HCT116 (cell line): ENCODE data around the gene SYNGR1.

Experiments
- EGR1 ChIP-seq: IDR thresholded peaks from 2 replicates; pipeline ENCODE4 v1.6.1; 2012; ENCODE audit warnings: low read depth
- EZH2 ChIP-seq: fragments of 200-600 bp; sonication (generic); IDR thresholded peaks from 2 replicates; pipeline ENCODE4 v1.6.1; 2017; ENCODE audit warnings: antibody characterized with exemption, mixed run types
- FOSL1 ChIP-seq: IDR thresholded peaks from 2 replicates; pipeline ENCODE4 v1.6.1; 2012; ENCODE audit warnings: low read depth
- POLR2A ChIP-seq: IDR thresholded peaks from 2 replicates; pipeline ENCODE4 v1.7.0; 2011; ENCODE audit warnings: borderline replicate concordance; ENCODE audit not compliant: insufficient read depth, insufficient read length; ENCODE audit errors: extremely low read depth
- RAD21 ChIP-seq: IDR thresholded peaks from 2 replicates; pipeline ENCODE4 v1.6.1; 2012; ENCODE audit warnings: low read depth, mild to moderate bottlenecking
- YY1 ChIP-seq: IDR thresholded peaks from 2 replicates; pipeline ENCODE4 v1.6.1; 2011; ENCODE audit warnings: low read length, low read depth, moderate library complexity, mild to moderate bottlenecking; ENCODE audit not compliant: insufficient replicate concordance; ENCODE audit errors: extremely low read depth
- ZFX ChIP-seq: fragments of 450-650 bp; IDR thresholded peaks from 2 replicates; pipeline ENCODE4 v1.6.1; 2017
- ZNF274 ChIP-seq: fragments of 200-500 bp; sonication (Bioruptor generic); IDR thresholded peaks from 2 replicates; pipeline ENCODE4 v1.6.1; 2014; ENCODE audit warnings: mild to moderate bottlenecking, low read depth, low read length, inconsistent platforms
- TF ChIP-seq, protein P1 (sequence below), 3 experiments: fragments of 200-600 bp in 1 of 3; sonication (generic) in 1 of 3; IDR thresholded peaks in 2 of 3; conservative IDR thresholded peaks in 1 of 3; 2 replicates each; pipeline ENCODE4 v1.5.1; 2012 to 2017; ENCODE audit warnings: low read depth in 2 of 3, low read length in 2 of 3, antibody characterized with exemption in 1 of 3, borderline replicate concordance in 1 of 3, control low read depth in 1 of 3, mild to moderate bottlenecking in 1 of 3, mixed read lengths in 1 of 3, mixed run types in 1 of 3, moderate library complexity in 1 of 3; ENCODE audit not compliant: insufficient read depth in 1 of 3
- TF ChIP-seq, protein P2 (sequence below): IDR thresholded peaks from 2 replicates; pipeline ENCODE4 v1.6.1; 2012; ENCODE audit warnings: low read depth
- TF ChIP-seq, protein P3 (sequence below): IDR thresholded peaks from 2 replicates; pipeline ENCODE4 v1.6.1; 2011; ENCODE audit warnings: mild to moderate bottlenecking, low read length, moderate library complexity; ENCODE audit not compliant: insufficient replicate concordance; ENCODE audit errors: extremely low read depth
- TF ChIP-seq, protein P4 (sequence below): IDR thresholded peaks from 2 replicates; pipeline ENCODE4 v1.6.1; 2012

DNA sequence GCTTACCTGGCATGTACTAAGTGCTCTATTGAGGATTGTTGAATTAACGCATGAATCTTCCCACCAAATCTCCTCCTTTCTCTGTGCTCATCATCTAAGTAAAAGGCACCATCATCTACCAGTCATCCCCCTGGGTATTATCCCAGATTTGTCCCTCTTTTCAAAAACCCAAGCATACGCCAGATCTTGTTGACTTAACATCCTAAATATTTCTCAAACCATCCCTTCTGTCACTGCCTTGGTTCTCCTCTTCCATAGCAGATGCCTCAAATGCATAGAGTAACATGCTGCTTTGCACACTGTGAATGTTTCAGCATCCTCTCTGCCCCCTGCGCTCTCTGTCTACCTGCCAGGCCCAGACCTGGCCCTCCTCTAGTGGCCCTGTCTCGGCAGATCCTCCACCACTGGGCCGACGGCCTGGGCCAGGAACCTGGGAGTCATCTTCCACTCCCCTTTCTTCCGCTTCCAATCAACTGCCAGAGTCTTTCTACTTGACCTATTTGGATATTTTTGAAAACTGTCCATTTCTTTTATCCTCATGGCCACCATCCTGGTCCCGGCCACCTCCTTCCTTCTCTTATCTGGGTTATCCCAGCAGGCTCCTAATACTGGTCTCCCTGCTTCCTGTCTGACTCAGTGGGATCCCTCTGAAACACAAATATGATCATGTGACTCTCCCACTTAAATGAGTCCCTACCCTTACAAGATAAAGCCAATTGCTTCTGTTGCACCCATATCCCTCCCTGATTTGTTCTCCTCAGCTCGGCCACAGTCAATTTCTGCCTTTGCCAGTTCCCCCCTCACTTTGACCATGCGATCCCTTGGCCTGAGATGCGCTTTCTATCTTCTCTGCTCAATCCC lies 46.4 kb downstream of the SYNGR1 start:
- TF ChIP-seq, protein P1, sequence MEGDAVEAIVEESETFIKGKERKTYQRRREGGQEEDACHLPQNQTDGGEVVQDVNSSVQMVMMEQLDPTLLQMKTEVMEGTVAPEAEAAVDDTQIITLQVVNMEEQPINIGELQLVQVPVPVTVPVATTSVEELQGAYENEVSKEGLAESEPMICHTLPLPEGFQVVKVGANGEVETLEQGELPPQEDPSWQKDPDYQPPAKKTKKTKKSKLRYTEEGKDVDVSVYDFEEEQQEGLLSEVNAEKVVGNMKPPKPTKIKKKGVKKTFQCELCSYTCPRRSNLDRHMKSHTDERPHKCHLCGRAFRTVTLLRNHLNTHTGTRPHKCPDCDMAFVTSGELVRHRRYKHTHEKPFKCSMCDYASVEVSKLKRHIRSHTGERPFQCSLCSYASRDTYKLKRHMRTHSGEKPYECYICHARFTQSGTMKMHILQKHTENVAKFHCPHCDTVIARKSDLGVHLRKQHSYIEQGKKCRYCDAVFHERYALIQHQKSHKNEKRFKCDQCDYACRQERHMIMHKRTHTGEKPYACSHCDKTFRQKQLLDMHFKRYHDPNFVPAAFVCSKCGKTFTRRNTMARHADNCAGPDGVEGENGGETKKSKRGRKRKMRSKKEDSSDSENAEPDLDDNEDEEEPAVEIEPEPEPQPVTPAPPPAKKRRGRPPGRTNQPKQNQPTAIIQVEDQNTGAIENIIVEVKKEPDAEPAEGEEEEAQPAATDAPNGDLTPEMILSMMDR (IDR thresholded peaks at IDR 0.05 in 2 of 3, conservative IDR thresholded peaks at IDR 0.05 in 1 of 3; ENCODE audit: borderline replicate concordance in 1 of 3, insufficient read depth in 1 of 3, low read depth in 2 of 3, low read length in 2 of 3), result no peak
- TF ChIP-seq POLR2A (no peak), ZFX (no peak), EGR1 (no peak), EZH2 (no peak), RAD21 (no peak), ZNF274 (no peak), FOSL1 (no peak), YY1 (no peak)
- TF ChIP-seq, protein P2, sequence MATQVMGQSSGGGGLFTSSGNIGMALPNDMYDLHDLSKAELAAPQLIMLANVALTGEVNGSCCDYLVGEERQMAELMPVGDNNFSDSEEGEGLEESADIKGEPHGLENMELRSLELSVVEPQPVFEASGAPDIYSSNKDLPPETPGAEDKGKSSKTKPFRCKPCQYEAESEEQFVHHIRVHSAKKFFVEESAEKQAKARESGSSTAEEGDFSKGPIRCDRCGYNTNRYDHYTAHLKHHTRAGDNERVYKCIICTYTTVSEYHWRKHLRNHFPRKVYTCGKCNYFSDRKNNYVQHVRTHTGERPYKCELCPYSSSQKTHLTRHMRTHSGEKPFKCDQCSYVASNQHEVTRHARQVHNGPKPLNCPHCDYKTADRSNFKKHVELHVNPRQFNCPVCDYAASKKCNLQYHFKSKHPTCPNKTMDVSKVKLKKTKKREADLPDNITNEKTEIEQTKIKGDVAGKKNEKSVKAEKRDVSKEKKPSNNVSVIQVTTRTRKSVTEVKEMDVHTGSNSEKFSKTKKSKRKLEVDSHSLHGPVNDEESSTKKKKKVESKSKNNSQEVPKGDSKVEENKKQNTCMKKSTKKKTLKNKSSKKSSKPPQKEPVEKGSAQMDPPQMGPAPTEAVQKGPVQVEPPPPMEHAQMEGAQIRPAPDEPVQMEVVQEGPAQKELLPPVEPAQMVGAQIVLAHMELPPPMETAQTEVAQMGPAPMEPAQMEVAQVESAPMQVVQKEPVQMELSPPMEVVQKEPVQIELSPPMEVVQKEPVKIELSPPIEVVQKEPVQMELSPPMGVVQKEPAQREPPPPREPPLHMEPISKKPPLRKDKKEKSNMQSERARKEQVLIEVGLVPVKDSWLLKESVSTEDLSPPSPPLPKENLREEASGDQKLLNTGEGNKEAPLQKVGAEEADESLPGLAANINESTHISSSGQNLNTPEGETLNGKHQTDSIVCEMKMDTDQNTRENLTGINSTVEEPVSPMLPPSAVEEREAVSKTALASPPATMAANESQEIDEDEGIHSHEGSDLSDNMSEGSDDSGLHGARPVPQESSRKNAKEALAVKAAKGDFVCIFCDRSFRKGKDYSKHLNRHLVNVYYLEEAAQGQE, result no peak
- TF ChIP-seq, protein P3, sequence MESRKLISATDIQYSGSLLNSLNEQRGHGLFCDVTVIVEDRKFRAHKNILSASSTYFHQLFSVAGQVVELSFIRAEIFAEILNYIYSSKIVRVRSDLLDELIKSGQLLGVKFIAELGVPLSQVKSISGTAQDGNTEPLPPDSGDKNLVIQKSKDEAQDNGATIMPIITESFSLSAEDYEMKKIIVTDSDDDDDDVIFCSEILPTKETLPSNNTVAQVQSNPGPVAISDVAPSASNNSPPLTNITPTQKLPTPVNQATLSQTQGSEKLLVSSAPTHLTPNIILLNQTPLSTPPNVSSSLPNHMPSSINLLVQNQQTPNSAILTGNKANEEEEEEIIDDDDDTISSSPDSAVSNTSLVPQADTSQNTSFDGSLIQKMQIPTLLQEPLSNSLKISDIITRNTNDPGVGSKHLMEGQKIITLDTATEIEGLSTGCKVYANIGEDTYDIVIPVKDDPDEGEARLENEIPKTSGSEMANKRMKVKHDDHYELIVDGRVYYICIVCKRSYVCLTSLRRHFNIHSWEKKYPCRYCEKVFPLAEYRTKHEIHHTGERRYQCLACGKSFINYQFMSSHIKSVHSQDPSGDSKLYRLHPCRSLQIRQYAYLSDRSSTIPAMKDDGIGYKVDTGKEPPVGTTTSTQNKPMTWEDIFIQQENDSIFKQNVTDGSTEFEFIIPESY, result no peak
- TF ChIP-seq, protein P4, sequence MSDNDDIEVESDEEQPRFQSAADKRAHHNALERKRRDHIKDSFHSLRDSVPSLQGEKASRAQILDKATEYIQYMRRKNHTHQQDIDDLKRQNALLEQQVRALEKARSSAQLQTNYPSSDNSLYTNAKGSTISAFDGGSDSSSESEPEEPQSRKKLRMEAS, result no peak
